ENCODE results near the gene TXNDC2. TPM values are rescaled to one million over a fixed set of nuclear protein-coding genes. Genes with fewer than 3 reads are reported as not detected.
A peak's percentile ranks its signal among the peaks of the same experiment; 100 is the strongest.

The TXNDC2 gene
- total and polyA plus RNA-seq, 2 of the 4 experiments (the other 2 are of a cell fraction), result 0.18 TPM; not detected in 1

DNA sequence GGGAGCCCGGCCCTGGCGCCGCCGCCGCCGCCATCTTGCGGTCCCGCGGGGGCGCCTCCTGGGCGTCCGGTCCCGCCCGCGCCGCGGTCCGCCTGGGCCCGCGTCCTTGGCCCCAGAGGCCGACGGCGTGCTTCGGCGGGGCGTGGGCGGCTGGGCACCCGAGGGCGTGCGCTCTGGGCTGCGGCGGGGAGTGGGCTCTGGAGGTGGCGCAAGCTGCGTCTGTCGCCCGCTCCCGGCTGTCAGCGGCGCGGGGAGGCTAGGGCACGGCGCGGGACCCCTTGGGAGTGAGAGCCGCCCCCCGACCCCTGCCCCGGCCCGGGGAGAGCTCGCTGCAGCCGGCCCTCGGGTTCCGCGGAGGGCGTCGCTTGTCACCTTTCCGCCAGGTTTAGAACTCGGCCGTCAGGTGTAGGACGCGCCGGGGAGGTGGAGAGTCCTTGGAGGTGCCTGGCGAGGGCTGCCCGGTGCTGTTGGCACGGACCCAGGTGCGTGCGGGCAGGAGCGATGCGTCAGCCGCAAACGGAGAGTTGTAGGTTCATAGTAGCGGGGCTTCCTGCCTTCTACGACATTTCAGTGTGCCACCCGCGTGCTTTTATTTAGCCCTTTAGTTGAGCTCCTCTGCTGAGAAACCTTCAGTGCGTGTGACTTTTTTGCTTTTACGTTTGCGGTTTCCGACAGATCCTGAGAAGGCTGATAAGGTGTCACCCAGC is 29.0 kb downstream of the TXNDC2 start:
- peak overlapping the region; percentile 96 for H3K14ac ChIP-seq (replicated peaks; ENCODE audit: low read depth, low read length)
- H3K79me1 ChIP-seq (ENCODE audit: low read depth in 1 of 2, low read length in 2 of 2), result peaks cover 0 to 21% of the 10 kb centered on the region in 2 experiments; a peak in 2 of 4 replicates
- BruUV-seq (replicated peaks), result no TSS peak
- H3K9ac ChIP-seq (ENCODE audit: low read depth, low read length), result peak overlapping the region; percentile 92
- peak overlapping the region in 1 of 2 experiments; percentile 22; a peak in 2 of 4 replicates for H4K8ac ChIP-seq (ENCODE audit: low read depth in 2 of 2, low read length in 2 of 2)
- peak overlapping the region; percentile 96 for H2BK5ac ChIP-seq (ENCODE audit: low read depth, low read length, poor library complexity, severe bottlenecking)
- 0 out of 2 replicates have a peak overlapping the region, but pooled peaks have one; percentile 61 for H2BK120ac ChIP-seq (ENCODE audit: low read depth, low read length)
- no peaks in the 10 kb centered on the region for H3K27me3 ChIP-seq (ENCODE audit: control insufficient read depth, insufficient read depth, low read length)
- H3K27ac ChIP-seq (ENCODE audit: insufficient read depth, low read length), result peak overlapping the region; percentile 95
- no peaks in the 10 kb centered on the region for H3K36me3 ChIP-seq (ENCODE audit: control insufficient read depth, insufficient read depth, low read length)
- peak overlapping the region; percentile 83 for H2AK9ac ChIP-seq (replicated peaks; ENCODE audit: low read depth, low read length, poor library complexity)
- peak overlapping the region; percentile 97 for H3K23ac ChIP-seq (ENCODE audit: low read depth, low read length)
- peak overlapping the region; percentile 95; the same call in 1 of the 2 replicates for H3K56ac ChIP-seq (ENCODE audit: extremely low read depth, insufficient read depth, low read length)
- peaks cover 3% of the 10 kb centered on the region; the same call in 1 of the 2 replicates for H3K4me1 ChIP-seq (ENCODE audit: control insufficient read depth, insufficient read depth, low read length)
- CTCF ChIA-PET, result interaction anchor here (1.1 kb wide), 1 partner anchor 339 kb away, joined by 3 read pairs; no protein-coding TSS in a partner anchor
- peak overlapping the region; percentile 87 for H3K4me3 ChIP-seq (ENCODE audit: insufficient read depth, low read depth, low read length)
- intact Hi-C loops (cut with micrococcal nuclease) (loop anchor here (1.0 to 10.0 kb wide), 4 partner anchors 87 to 340 kb away; partner anchors contain the start of gene RAB31), in situ Hi-C loops (cut with MboI; ENCODE audit: low sequenced_read_pairs) (no loop called here), dilution Hi-C loops (cut with HindIII; ENCODE audit: low sequenced_read_pairs, unreplicated experiment) (no loop called here)
- H3K9me3 ChIP-seq (ENCODE audit: control insufficient read depth, insufficient read depth, low read length), result no peaks in the 10 kb centered on the region
- H2AK5ac ChIP-seq (ENCODE audit: low read depth, low read length), result peak overlapping the region; percentile 79; the same call in 1 of the 2 replicates
- peaks cover 52% of the 10 kb centered on the region for H4K20me1 ChIP-seq (ENCODE audit: insufficient read depth, low read length)
- H3K9me1 ChIP-seq (ENCODE audit: insufficient read depth, low read length), result peaks cover 13% of the 10 kb centered on the region
- ATAC-seq (ENCODE audit: low read depth) (peak; percentile 36), DNase-seq (peak; percentile 84)
- no peak overlapping the region for H2BK20ac ChIP-seq (ENCODE audit: low read depth, low read length)
- 0% methylated on average over 32 of the region's 77 CpGs; no CpG with 5 or more reads in 1 of the 2 experiments for WGBS, 2 experiments (ENCODE audit: extremely low coverage in 2 of 2, insufficient read length in 1 of 2)
- peak overlapping the region; percentile 88 for H3K4ac ChIP-seq (ENCODE audit: low read depth, low read length)
- peak overlapping the region; percentile 90 for H3K4me2 ChIP-seq (ENCODE audit: low read depth, low read length)
- peak overlapping the region; percentile 42; the same call in 1 of the 2 replicates for H4K5ac ChIP-seq (ENCODE audit: low read depth, low read length)
- H4K91ac ChIP-seq (ENCODE audit: insufficient read depth, low read depth, low read length), result peak overlapping the region; percentile 50; the same call in 1 of the 2 replicates
- peak overlapping the region; percentile 51; the same call in 1 of the 2 replicates for H3K18ac ChIP-seq (ENCODE audit: low read depth, low read length)
- POLR2A ChIA-PET (ENCODE audit: unreplicated experiment), result no interaction called here
- H2AFZ ChIP-seq (replicated peaks; ENCODE audit: low read length, poor library complexity), result peak overlapping the region; percentile 87
- H2BK15ac ChIP-seq (ENCODE audit: low read depth, low read length), result no peak overlapping the region
- peak; percentile 46; the same call in 1 of the 2 replicates for TF ChIP-seq FOS (IDR thresholded peaks at IDR 0.05; ENCODE audit: low read depth, low read length)
- TF ChIP-seq, protein P1, sequence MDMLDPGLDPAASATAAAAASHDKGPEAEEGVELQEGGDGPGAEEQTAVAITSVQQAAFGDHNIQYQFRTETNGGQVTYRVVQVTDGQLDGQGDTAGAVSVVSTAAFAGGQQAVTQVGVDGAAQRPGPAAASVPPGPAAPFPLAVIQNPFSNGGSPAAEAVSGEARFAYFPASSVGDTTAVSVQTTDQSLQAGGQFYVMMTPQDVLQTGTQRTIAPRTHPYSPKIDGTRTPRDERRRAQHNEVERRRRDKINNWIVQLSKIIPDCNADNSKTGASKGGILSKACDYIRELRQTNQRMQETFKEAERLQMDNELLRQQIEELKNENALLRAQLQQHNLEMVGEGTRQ (IDR thresholded peaks at IDR 0.05; ENCODE audit: low read depth, low read length), result no peak
- TF ChIP-seq SMC3 (IDR thresholded peaks at IDR 0.05; ENCODE audit: low read depth, low read length), result 0 out of 2 replicates have a peak, but pooled peaks have one; percentile 6
- TF ChIP-seq POLR2A (IDR thresholded peaks at IDR 0.05; ENCODE audit: low read depth, low read length), result peak; percentile 82
- 0 out of 2 replicates have a peak, but pooled peaks have one; percentile 4 for TF ChIP-seq CEBPB (IDR thresholded peaks at IDR 0.05; ENCODE audit: low read depth, low read length)
- TF ChIP-seq NFE2L2 (IDR thresholded peaks at IDR 0.05; ENCODE audit: low read depth, low read length), result no peak
- TF ChIP-seq MAFK (IDR thresholded peaks at IDR 0.05; ENCODE audit: low read depth, low read length), result no peak
- peak; percentile 62; the same call in 1 of the 2 replicates for TF ChIP-seq BHLHE40 (IDR thresholded peaks at IDR 0.05; ENCODE audit: low read depth, low read length)
- TF ChIP-seq MXI1 (IDR thresholded peaks at IDR 0.05; ENCODE audit: borderline replicate concordance, low read depth, low read length), result peak; percentile 85; the same call in 1 of the 2 replicates
- no peak for TF ChIP-seq MAZ (IDR thresholded peaks at IDR 0.05; ENCODE audit: borderline replicate concordance, low read depth, low read length)
- TF ChIP-seq RCOR1 (IDR thresholded peaks at IDR 0.05; ENCODE audit: insufficient replicate concordance, low read length), result no peak
- TF ChIP-seq, protein P2, sequence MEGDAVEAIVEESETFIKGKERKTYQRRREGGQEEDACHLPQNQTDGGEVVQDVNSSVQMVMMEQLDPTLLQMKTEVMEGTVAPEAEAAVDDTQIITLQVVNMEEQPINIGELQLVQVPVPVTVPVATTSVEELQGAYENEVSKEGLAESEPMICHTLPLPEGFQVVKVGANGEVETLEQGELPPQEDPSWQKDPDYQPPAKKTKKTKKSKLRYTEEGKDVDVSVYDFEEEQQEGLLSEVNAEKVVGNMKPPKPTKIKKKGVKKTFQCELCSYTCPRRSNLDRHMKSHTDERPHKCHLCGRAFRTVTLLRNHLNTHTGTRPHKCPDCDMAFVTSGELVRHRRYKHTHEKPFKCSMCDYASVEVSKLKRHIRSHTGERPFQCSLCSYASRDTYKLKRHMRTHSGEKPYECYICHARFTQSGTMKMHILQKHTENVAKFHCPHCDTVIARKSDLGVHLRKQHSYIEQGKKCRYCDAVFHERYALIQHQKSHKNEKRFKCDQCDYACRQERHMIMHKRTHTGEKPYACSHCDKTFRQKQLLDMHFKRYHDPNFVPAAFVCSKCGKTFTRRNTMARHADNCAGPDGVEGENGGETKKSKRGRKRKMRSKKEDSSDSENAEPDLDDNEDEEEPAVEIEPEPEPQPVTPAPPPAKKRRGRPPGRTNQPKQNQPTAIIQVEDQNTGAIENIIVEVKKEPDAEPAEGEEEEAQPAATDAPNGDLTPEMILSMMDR (conservative IDR thresholded peaks at IDR 0.05; ENCODE audit: low read depth, low read length), result no peak
- no peak for TF ChIP-seq RAD21 (IDR thresholded peaks at IDR 0.05; ENCODE audit: low read length)
